ENCODE data around the gene IGF2. TPM values are rescaled to one million over a fixed set of nuclear protein-coding genes. Genes with fewer than 3 reads are reported as not detected.

IGF2 gene
- polyA plus RNA-seq, 1 experiment = 20.3 TPM

- Histone ChIP-seq H3K4me3 (ENCODE audit: low read depth, low read length) (no peak overlapping the region), H3K36me3 (ENCODE audit: control insufficient read depth, insufficient read depth, low read length) (no peaks in the 10 kb centered on the region), H3K27me3 (ENCODE audit: control insufficient read depth, insufficient read depth, low read length) (no peaks in the 10 kb centered on the region)
- no peak for DNase-seq (ENCODE audit: low read depth)
- ChIA-PET CTCF (interaction anchor here (1.9 to 2.1 kb wide), 2 partner anchors 56 to 58 kb away, joined by 8 to 16 read pairs; no protein-coding TSS in a partner anchor), POLR2A (no interaction called here)
- TF ChIP-seq, protein P1, sequence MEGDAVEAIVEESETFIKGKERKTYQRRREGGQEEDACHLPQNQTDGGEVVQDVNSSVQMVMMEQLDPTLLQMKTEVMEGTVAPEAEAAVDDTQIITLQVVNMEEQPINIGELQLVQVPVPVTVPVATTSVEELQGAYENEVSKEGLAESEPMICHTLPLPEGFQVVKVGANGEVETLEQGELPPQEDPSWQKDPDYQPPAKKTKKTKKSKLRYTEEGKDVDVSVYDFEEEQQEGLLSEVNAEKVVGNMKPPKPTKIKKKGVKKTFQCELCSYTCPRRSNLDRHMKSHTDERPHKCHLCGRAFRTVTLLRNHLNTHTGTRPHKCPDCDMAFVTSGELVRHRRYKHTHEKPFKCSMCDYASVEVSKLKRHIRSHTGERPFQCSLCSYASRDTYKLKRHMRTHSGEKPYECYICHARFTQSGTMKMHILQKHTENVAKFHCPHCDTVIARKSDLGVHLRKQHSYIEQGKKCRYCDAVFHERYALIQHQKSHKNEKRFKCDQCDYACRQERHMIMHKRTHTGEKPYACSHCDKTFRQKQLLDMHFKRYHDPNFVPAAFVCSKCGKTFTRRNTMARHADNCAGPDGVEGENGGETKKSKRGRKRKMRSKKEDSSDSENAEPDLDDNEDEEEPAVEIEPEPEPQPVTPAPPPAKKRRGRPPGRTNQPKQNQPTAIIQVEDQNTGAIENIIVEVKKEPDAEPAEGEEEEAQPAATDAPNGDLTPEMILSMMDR (IDR thresholded peaks at IDR 0.05; ENCODE audit: insufficient read depth, low read depth, low read length) = no peak
Observed at GRCh38 chr11:2092464-2092910, 46.7 kb downstream of the IGF2 start.

DNA sequence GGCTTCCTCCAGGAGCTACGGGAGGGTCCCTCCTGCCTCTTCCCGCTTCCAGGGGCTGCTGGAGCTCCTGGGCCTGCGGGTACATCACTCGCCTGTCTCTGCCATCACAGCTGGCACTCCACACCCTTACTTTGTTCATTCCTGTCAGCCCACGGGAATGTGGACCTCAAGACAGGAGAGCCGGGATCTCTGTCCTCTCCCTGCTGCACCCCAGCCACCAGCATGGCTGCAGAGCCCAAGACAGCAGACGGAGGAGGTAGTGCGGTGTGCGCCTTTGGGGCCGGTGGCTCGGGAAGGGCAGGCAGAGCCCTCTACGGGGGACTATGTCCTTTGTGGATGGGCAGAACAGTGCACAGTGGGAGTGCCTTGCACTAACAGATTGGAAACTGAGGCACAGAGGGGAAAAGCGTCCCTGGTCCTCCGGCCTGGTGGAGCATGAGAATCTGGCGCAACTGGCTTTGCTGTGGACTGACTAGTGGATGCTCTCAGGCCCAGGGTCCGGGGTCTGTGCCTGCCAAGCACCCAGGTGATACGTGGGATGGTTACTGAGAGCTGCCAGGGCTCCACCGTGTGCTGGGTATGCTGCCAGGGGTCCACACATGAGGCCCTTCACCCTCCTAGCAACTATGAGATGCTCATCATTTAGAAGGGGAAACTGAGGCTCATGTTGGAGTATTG lies 47.3 kb downstream of the IGF2 start:
- no peaks in the 10 kb centered on the region for H3K27me3 ChIP-seq (ENCODE audit: control insufficient read depth, insufficient read depth, low read length)
- no peak overlapping the region for H3K4me3 ChIP-seq (ENCODE audit: low read depth, low read length)
- CTCF ChIA-PET = no interaction called here
- TF ChIP-seq, protein P1 (IDR thresholded peaks at IDR 0.05; ENCODE audit: insufficient read depth, low read depth, low read length) = no peak
- POLR2A ChIA-PET = no interaction called here
- DNase-seq (ENCODE audit: low read depth) = no peak
- H3K36me3 ChIP-seq (ENCODE audit: control insufficient read depth, insufficient read depth, low read length) = no peaks in the 10 kb centered on the region

GRCh38 chr11:2091112-2091746 lies 48.0 kb downstream of the IGF2 start:
- ChIA-PET CTCF (no interaction called here), POLR2A (no interaction called here)
- no peaks in the 10 kb centered on the region for H3K36me3 ChIP-seq (ENCODE audit: control insufficient read depth, insufficient read depth, low read length)
- H3K27me3 ChIP-seq (ENCODE audit: control insufficient read depth, insufficient read depth, low read length) = no peaks in the 10 kb centered on the region
- no peak for DNase-seq (ENCODE audit: low read depth)
- no peak overlapping the region for H3K4me3 ChIP-seq (ENCODE audit: low read depth, low read length)
- TF ChIP-seq, protein P1 (IDR thresholded peaks at IDR 0.05; ENCODE audit: insufficient read depth, low read depth, low read length) = no peak

- Histone ChIP-seq H3K27me3 (ENCODE audit: control insufficient read depth, insufficient read depth, low read length) (no peaks in the 10 kb centered on the region), H3K4me3 (ENCODE audit: low read depth, low read length) (no peak overlapping the region), H3K36me3 (ENCODE audit: control insufficient read depth, insufficient read depth, low read length) (no peaks in the 10 kb centered on the region)
- ChIA-PET CTCF (interaction anchor here (3.1 kb wide), 1 partner anchor 60 kb away, joined by 11 read pairs; no protein-coding TSS in a partner anchor), POLR2A (no interaction called here)
- DNase-seq (ENCODE audit: low read depth) = no peak
- TF ChIP-seq, protein P1 (IDR thresholded peaks at IDR 0.05; ENCODE audit: insufficient read depth, low read depth, low read length) = no peak
Observed at GRCh38 chr11:2090172-2091111, 48.7 kb downstream of the IGF2 start.
